Adrenal gland (tissue), 12 donors: ENCODE measurements around the gene TAX1BP1. TPM values are rescaled to one million over a fixed set of nuclear protein-coding genes. Genes with fewer than 3 reads are reported as not detected.

Source experiments
- DNase-seq, 7 donors: peaks; one replicate each; pipeline ENCODE4 v3.0.0-alpha.2; 2019 to 2020
- H3K27ac ChIP-seq, 5 donors: fragments of 200-600 bp; sonication (generic) in 4 of 5; 1 replicate in 3 of 5; 2 replicates in 2 of 5; pipeline versions ENCODE4 v1.5.1 to v1.8.0; 2016 to 2020; ENCODE audit warnings: mild to moderate bottlenecking in 1 of 5
- H3K27me3 ChIP-seq: fragments of 200-600 bp; 2 replicates; pipeline ENCODE4 v1.8.0; 2021
- H3K36me3 ChIP-seq, 2 donors: fragments of 200-600 bp; replicated peaks in 1 of 2; 1 replicate in 1 of 2; 2 replicates in 1 of 2; pipeline versions ENCODE4 v1.5.1 to v1.8.0; 2018 to 2022
- H3K4me1 ChIP-seq, 2 donors: fragments of 200-600 bp; replicated peaks in 1 of 2; 1 replicate in 1 of 2; 2 replicates in 1 of 2; pipeline versions ENCODE4 v1.5.1 to v1.8.0; 2018 to 2021
- H3K4me3 ChIP-seq, 4 donors: fragments of 200-600 bp; sonication (generic) in 3 of 4; one replicate each; pipeline ENCODE4 v1.5.1; 2016 to 2018
- H3K9me3 ChIP-seq, 3 donors: fragments of 200-600 bp; sonication (generic) in 1 of 3; replicated peaks in 1 of 3; 1 replicate in 2 of 3; 2 replicates in 1 of 3; pipeline versions ENCODE4 v1.5.1 to v1.8.0; 2016 to 2021
- CTCF ChIP-seq, 6 experiments: fragments of 450-650 bp in 4 of 6; fragments of 200-600 bp in 2 of 6; sonication (generic) in 1 of 6; IDR thresholded peaks; 1 replicate in 5 of 6; 2 replicates in 1 of 6; pipeline versions ENCODE4 v1.5.1 to v1.8.0; 2016 to 2021; ENCODE audit warnings: antibody characterized with exemption in 6 of 6, mild to moderate bottlenecking in 2 of 6, moderate library complexity in 1 of 6
- POLR2A ChIP-seq, 2 donors: fragments of 450-650 bp; IDR thresholded peaks; one replicate each; pipeline ENCODE4 v1.6.1; 2017; ENCODE audit warnings: antibody characterized with exemption in 2 of 2, mild to moderate bottlenecking in 2 of 2, moderate library complexity in 1 of 2
- WGBS, 4 donors: extraction: QIAGEN DNeasy Blood & Tissue Kit in 2 of 4; methylation state at CpG; one replicate each; pipeline versions ENCODE4 v1.1.5 to v1.1.7; 2013 to 2017; 5-methylcytosine and 5-hydroxymethylcytosine counted together
- intact Hi-C, 2 donors: fragments of 100-400 bp; cut with DNase I; formaldehyde crosslinking; loops; one replicate each; pipeline versions ENCODE4 v1.14.1 to v1.15.0; 2022 to 2023
- polyA plus RNA-seq, 3 donors: library from polyadenylated mRNA; stranded (reverse); fragments of 200-250 nt in 2 of 3; fragments of 350-450 nt in 1 of 3; fragmentation: Illumina TruSeq in 1 of 3; extraction: RNeasy Lipid Tissue Mini Kit (QIAGEN cat#74804) in 1 of 3; gene quantifications; one replicate each; pipeline ENCODE4 v1.2.3, GENCODE V29; 2013 to 2014
- total RNA-seq, 9 donors: library from RNA; depleted of rRNA in 4 of 9; stranded (reverse); fragments of >200 nt in 4 of 9; fragments of 120-200 nt in 1 of 9; fragmentation: NEBNext Ultra II Directional in 1 of 9; extraction: Animal tissue kit (Norgen Biotek cat#: 25700) in 1 of 9; gene quantifications; one replicate each; pipeline versions ENCODE4 v1.1.0 to v1.2.4, GENCODE V29; 2013 to 2023
- donor health status: healthy with polysubstance abuse.
- donor health status: Bipolar disorder and iron deficiency.
- donor health status: DM: yes; HTN: yes; CAD: no.
- donor health status: DM: no; HTN: no; CAD: no.
- donor health status: DM: no; HTN: no; CAD: no.
- donor health status: DM: yes; HTN: yes; CAD: no.

Gene TAX1BP1
- total and polyA plus RNA-seq, 12 donors, result 66.5 to 274 (median 173) TPM

DNA sequence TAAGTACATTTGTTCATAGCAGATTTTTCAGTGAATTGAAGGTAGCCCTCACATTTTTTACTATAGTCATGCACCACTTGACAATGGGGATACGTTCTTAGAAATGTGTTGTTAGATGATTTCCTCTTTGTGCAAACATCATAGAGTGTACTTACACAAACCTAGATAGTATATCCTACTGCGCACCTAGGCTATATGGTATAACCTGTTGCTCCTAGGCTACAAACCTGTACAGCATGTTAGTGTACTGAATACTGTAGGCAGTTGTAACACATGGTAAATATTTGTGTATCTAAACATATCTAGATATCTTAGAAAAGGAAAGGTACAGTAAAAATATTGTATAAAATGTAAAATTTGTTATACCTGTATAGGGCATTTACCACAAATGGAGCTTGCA, 41.2 kb downstream of the TAX1BP1 start:
- peaks cover 11 to 46% of the 10 kb centered on the region in 2 donors for H3K4me1 ChIP-seq
- DNase-seq, result no peak
- H3K9me3 ChIP-seq, result no peaks in the 10 kb centered on the region
- H3K27me3 ChIP-seq, result no peaks in the 10 kb centered on the region
- peaks cover 0 to 11% of the 10 kb centered on the region in 2 donors for H3K36me3 ChIP-seq
- TF ChIP-seq POLR2A (IDR thresholded peaks at IDR 0.05), result no peak
- no peak for TF ChIP-seq CTCF (IDR thresholded peaks at IDR 0.05)
- intact Hi-C loops, result no loop called here
- WGBS, 4 donors, result 95 to 100% (median 96%) methylated on average over 2 of the region's 2 CpGs
- no peak overlapping the region for H3K4me3 ChIP-seq
- no peak overlapping the region for H3K27ac ChIP-seq

GRCh38 chr7:27782849-27783248, 42.9 kb downstream of the TAX1BP1 start:
- Histone ChIP-seq H3K27ac (peak overlapping the region in 3 of 5 donors; percentile 5 to 78 (median 31)), H3K4me1 (peaks cover 11 to 35% of the 10 kb centered on the region in 2 donors), H3K4me3 (peak overlapping the region in 1 of 4 donors; percentile 11), H3K9me3 (no peaks in the 10 kb centered on the region), H3K27me3 (no peaks in the 10 kb centered on the region), H3K36me3 (peaks cover 0 to 15% of the 10 kb centered on the region in 2 donors)
- TF ChIP-seq CTCF (IDR thresholded peaks at IDR 0.05) (no peak), POLR2A (IDR thresholded peaks at IDR 0.05) (no peak)
- 36 to 40% (median 37%) methylated on average over 2 of the region's 2 CpGs for WGBS, 4 donors
- intact Hi-C loops, result no loop called here
- no peak for DNase-seq

DNA sequence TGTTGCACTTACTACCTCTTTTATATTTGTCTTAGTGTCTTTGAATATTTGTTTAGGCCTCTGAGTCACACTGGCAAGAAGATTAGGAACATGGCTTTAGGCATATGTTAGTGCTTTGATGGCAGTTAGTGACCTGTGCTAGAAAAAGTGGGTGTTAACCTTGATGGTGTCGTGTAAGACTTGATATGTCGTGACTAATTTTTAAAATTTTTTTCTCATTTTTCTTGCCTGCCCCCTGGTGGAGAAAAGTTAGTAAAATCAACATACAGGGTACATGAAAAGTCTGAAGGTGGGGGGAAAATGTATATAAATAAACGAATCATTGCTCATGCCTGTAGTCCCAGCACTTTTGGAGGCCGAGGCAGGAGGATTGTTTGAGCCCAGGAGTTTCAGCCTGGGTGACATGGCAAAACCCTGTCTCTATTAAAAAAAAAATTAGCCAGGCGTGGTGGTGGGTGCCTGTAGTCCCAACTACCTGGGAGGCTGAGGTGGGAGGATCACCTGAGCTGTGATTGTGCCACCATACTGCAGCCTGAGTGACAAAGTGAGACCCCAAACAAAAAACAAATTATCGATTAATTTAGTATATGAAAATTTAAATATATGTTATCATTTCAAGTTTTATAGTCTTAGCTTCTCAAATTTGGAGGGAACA, 44.6 kb downstream of the TAX1BP1 start:
- H3K4me1 ChIP-seq, result peaks cover 11 to 32% of the 10 kb centered on the region in 2 donors
- peak in 1 of 7 donors; percentile 22 for DNase-seq
- peaks cover 0 to 29% of the 10 kb centered on the region in 2 donors for H3K36me3 ChIP-seq
- H3K9me3 ChIP-seq, result no peaks in the 10 kb centered on the region
- 53 to 59% (median 55%) methylated on average over 6 of the region's 6 CpGs for WGBS, 4 donors
- no peaks in the 10 kb centered on the region for H3K27me3 ChIP-seq
- TF ChIP-seq POLR2A (IDR thresholded peaks at IDR 0.05), result no peak
- TF ChIP-seq CTCF (IDR thresholded peaks at IDR 0.05), result peak; percentile 31 to 62 (median 51)
- no peak overlapping the region for H3K4me3 ChIP-seq
- intact Hi-C loops, result no loop called here
- H3K27ac ChIP-seq, result peak overlapping the region in 2 of 5 donors; percentile 31 to 78

- DNase-seq, result no peak
- TF ChIP-seq CTCF (IDR thresholded peaks at IDR 0.05), result no peak
- no peak for TF ChIP-seq POLR2A (IDR thresholded peaks at IDR 0.05)
- peaks cover 0 to 45% of the 10 kb centered on the region in 2 donors for H3K36me3 ChIP-seq
Measured at GRCh38 chr7:27788437-27788836, 48.5 kb downstream of the TAX1BP1 start.

More at GRCh38 chr7:27788437-27788836, 48.5 kb downstream of the TAX1BP1 start:
- no peaks in the 10 kb centered on the region for H3K9me3 ChIP-seq
- no peak overlapping the region for H3K4me3 ChIP-seq
- intact Hi-C loops, result no loop called here
- H3K4me1 ChIP-seq, result peaks cover 10 to 22% of the 10 kb centered on the region in 2 donors
- H3K27me3 ChIP-seq, result no peaks in the 10 kb centered on the region
- H3K27ac ChIP-seq, result no peak overlapping the region
